Mammary epithelial cell (primary cell): ENCODE measurements around the gene DFFB.

Experiments
- EZH2 ChIP-seq: IDR thresholded peaks from 2 replicates; pipeline ENCODE4 v1.6.1; 2012; ENCODE audit warnings: low read length, inconsistent platforms, borderline replicate concordance
- TF ChIP-seq, protein P1 (sequence below), 2 donors: IDR thresholded peaks in 1 of 2; conservative IDR thresholded peaks in 1 of 2; 2 replicates each; pipeline ENCODE4 v1.5.1; 2011 to 2012; ENCODE audit warnings: inconsistent platforms in 2 of 2, low read length in 2 of 2, mild to moderate bottlenecking in 2 of 2, control low read depth in 1 of 2, low read depth in 1 of 2; ENCODE audit not compliant: insufficient read depth in 1 of 2; ENCODE audit errors: extremely low read depth in 1 of 2

DNA sequence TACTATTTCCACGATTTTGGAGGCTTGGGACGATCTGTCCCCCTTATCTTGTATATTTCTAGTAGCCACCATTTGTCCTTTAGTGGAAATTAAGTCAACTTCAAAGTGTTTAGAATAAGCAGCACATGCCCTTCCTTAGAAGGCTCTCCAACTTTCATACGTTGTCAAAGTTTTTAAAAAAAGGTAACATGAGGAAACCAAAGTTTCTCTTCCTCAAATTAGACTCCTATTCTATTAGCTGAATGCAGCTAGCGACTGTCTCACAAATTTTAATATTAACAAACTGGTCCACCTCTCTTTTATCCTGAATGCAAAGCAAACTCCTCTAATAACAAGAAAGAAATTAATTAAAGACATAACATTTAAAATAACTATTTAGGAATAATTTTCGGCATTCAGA is 35.9 kb downstream of the DFFB start:
- TF ChIP-seq, protein P1, sequence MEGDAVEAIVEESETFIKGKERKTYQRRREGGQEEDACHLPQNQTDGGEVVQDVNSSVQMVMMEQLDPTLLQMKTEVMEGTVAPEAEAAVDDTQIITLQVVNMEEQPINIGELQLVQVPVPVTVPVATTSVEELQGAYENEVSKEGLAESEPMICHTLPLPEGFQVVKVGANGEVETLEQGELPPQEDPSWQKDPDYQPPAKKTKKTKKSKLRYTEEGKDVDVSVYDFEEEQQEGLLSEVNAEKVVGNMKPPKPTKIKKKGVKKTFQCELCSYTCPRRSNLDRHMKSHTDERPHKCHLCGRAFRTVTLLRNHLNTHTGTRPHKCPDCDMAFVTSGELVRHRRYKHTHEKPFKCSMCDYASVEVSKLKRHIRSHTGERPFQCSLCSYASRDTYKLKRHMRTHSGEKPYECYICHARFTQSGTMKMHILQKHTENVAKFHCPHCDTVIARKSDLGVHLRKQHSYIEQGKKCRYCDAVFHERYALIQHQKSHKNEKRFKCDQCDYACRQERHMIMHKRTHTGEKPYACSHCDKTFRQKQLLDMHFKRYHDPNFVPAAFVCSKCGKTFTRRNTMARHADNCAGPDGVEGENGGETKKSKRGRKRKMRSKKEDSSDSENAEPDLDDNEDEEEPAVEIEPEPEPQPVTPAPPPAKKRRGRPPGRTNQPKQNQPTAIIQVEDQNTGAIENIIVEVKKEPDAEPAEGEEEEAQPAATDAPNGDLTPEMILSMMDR (conservative IDR thresholded peaks at IDR 0.05 in 1 of 2, IDR thresholded peaks at IDR 0.05 in 1 of 2; ENCODE audit: extremely low read depth in 1 of 2, insufficient read depth in 1 of 2, low read depth in 1 of 2, low read length in 2 of 2) = no peak
- no peak for TF ChIP-seq EZH2
